NCI-H524 treated with DMSO at 0.1 percent for 48 hours (cell line): ENCODE measurements around the gene TEKTIP1.
"Not testable (repeated sequence)": the region's sequence is repeated elsewhere in the genome, so short reads cannot be mapped to it uniquely, and the experiment has no call there.

ENCODE experiments used
- DNase-seq: peaks from one replicate; lab custom pipeline; 2025; lab: John Stamatoyannopoulos, UW

The TEKTIP1 gene

GRCh38 chr19:3523361-3524077 lies 15.5 kb upstream of the TEKTIP1 start:
- no peak for DNase-seq

- no peak for DNase-seq
These were observed 14.7 kb upstream of the TEKTIP1 start for GRCh38 chr19:3524078-3524842.

GRCh38 chr19:3524904-3525451 lies 14.0 kb upstream of the TEKTIP1 start:
- DNase-seq, result no peak

DNA sequence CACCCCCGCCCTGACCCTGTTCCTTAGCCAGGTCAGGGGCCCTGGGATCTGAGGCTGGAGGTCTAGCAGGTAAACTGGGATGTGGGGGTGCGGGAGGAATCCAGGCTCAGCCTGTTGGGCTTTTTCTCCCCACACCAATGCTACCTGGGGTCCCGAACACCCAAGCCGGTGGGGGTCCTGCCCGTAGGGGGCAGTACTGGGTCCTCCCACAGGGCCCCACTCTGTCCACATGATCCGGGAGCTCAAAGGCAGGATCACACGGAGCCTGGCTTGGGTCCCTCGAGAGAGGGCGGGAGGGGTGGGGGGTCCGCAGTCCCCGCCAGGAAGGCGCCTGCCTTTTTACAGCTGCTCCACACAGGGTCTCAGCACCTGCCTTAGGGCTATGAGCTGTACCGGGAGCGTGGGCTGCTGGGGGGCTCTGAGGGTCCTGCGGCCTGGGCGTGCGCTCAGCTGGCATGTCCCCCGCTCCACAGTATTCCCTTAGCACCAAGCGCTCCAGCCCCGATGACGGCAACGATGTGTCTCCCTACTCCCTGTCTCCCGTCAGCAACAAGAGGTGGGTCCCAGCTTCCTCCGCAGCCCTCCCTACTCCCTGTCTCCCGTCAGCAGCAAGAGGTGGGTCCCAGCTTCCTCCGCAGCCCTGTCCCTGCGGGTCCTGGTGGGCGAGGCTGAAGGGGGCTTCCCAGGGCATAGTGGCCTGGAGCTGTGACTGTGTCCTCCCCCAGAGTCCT lies 12.3 kb upstream of the TEKTIP1 start:
- DNase-seq, result no peak

- DNase-seq, result no peak
These were observed 11.6 kb upstream of the TEKTIP1 start for GRCh38 chr19:3527238-3527910.

- DNase-seq, result no peak
These were observed 10.9 kb upstream of the TEKTIP1 start for GRCh38 chr19:3528080-3528479.

- DNase-seq, result no peak
These were observed 10.3 kb upstream of the TEKTIP1 start for GRCh38 chr19:3528539-3529211.

DNA sequence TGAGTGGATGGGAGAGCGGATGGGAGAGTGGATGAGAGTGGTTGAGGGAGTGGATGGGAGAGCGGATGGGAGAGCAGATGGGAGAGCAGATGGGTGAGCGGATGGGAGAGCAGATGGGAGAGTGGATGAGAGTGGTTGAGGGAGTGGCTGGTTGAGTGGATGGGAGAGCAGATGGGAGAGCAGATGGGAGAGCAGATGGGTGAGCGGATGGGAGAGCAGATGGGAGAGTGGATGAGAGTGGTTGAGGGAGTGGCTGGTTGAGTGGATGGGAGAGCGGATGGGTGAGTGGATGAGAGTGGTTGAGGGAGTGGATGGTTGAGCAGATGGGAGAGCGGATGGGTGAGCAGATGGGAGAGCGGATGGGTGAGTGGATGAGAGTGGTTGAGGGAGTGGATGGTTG lies 9.7 kb upstream of the TEKTIP1 start:
- not testable (repeated sequence) for DNase-seq

DNA sequence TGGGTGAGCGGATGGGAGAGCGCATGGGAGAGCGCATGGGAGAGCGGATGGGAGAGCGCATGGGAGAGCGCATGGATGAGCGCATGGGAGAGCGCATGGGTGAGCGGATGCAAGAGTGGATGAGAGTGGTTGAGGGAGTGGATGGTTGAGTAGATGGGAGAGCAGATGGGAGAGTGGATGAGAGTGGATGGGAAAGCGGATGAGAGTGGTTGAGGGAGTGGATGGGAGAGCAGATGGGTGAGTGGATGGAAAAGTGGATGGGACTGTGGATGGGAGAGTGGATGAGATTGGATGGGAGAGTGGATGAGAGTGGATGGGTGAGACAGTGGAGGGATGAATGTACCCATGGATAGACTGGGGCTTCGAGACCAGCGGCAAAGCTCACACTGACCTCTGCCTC lies 8.6 kb upstream of the TEKTIP1 start:
- DNase-seq, result no peak

- DNase-seq, result no peak
These were observed 7.3 kb upstream of the TEKTIP1 start for GRCh38 chr19:3531716-3532115.

DNA sequence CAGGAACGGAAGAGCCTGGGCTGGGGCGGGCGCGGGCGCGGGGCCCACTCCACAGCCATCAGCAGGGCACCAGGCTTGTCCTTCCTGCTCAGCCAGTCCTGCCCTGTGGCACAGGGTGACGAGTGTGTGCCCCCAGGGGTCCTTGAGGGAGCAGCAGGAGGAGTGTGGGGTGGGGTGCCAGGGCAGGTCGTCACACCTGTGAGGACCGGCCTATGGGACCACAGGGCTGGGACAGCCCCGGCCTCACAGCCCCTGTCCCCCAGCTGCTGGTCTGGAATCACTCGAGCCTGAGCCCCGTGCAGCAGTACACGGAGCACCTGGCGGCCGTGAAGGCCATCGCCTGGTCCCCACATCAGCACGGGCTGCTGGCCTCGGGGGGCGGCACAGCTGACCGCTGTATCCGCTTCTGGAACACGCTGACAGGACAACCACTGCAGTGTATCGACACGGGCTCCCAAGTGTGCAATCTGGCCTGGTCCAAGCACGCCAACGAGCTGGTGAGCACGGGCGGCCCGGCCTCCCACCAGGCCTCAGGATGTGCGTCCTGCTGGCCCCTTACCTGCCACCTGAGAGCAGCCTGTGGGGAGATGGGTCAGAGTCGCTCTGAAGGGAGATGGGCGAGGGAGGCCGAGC lies 6.7 kb upstream of the TEKTIP1 start:
- no peak for DNase-seq

- DNase-seq, result no peak
These were observed 5.9 kb upstream of the TEKTIP1 start for GRCh38 chr19:3533033-3533432.

DNA sequence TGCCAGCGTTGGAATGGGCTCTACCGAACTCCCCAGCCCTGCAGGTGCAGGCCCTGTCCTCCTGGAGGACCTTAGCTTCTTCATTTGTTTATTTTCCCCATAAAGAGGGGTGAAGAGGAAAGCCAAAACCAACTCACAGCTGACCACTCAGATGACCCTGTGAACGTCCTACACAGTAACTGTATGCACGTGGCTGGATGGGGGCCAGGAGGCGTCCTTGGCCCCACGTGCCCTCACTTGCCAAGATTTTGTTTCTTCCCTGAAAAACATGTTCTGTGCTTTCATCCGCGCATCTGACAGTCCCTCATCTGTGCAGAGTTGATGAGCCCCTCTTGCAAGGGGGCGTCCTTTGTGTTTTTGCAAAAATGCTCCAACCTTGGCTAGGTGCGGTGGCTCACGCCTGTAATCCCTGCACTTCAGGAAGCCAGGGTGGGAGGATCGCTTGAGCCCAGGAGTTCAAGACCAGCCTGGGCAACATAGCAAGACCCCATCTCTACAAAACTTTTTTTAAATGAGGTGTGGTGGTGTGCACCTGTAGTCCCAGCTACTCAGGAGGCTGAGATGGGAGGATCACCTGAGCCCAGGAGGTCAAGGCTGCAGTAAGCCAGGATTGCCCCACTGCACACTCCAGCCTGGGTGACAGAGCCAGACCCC lies 5.3 kb upstream of the TEKTIP1 start:
- no peak for DNase-seq

DNA sequence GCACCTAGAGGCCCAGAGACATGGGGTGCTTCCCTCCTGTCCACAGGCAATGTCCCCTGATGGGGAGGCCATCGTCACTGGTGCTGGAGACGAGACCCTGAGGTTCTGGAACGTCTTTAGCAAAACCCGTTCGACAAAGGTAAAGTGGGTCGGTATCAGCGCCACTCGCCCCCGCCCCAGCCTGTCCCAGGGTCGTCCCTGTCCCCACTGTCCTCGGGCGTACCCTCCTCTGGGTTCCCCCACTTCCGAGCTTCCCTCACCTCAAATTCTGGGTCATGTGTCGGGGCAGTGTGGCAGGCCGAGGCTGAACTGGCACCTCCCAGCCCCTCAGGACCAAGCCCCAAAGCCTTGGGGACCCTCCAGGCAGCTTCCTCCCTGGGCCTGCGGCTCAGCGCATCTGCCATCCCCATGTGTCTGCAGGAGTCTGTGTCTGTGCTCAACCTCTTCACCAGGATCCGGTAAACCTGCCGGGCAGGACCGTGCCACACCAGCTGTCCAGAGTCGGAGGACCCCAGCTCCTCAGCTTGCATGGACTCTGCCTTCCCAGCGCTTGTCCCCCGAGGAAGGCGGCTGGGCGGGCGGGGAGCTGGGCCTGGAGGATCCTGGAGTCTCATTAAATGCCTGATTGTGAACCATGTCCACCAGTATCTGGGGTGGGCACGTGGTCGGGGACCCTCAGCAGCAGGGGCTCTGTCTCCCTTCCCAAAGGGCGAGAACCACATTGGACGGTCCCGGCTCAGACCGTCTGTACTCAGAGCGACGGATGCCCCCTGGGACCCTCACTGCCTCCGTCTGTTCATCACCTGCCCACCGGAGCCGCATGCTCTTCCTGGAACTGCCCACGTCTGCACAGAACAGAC lies 4.4 kb upstream of the TEKTIP1 start:
- no peak for DNase-seq

- DNase-seq, result no peak
These were observed 3.8 kb upstream of the TEKTIP1 start for GRCh38 chr19:3535235-3535535.

DNA sequence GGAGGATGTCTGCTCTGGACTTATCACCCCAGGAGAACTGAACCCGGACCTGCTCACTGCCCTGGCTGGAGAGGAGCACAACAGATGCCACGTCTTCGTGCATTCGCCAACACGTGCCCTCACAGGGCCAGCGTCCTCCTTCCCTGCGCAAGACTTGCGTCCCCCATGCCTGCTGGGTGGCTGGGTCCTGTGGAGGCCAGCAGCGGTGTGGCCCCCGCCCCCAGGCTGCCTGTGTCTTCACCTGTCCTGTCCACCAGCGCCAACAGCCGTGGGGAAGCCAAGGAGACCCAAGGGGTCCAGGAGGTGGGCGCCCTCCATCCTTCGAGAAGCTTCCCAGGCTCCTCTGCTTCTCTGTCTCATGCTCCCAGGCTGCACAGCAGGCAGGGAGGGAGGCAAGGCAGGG lies 3.4 kb upstream of the TEKTIP1 start:
- DNase-seq, result no peak

GRCh38 chr19:3535981-3536380 lies 3.0 kb upstream of the TEKTIP1 start:
- no peak for DNase-seq

DNA sequence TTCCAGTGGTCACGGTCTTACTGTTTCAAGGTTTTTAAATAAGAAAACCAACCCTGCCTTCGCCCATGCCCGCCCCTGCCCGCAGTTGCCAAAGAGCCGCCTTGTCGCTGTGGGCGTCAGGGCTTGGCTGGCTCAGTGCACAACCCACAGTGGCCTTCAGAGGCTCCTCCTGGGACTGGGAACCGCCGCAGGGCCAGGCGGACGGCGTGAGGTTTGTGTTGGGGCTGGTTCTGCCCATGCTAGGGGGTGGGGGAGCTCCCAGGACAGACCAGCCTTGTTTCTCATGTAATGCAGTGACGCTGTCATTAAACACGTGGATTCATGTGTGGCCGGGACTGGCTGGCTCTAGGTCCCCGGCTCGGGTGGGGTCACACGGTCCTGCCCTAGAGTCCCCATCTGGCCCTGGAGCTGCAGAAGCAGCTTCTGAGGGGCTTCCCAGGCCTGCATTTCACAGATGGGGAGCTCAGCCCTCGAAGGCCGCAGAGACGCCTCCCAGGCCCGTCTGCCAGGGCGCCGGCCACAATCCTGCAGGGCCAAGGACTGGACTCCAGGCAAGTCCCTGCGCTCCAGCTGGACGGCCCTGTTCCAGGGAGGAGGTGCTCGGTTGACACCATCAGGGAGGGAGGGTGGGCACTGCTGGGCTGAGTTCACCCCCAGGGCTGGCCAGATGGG lies 2.4 kb upstream of the TEKTIP1 start:
- no peak for DNase-seq

DNA sequence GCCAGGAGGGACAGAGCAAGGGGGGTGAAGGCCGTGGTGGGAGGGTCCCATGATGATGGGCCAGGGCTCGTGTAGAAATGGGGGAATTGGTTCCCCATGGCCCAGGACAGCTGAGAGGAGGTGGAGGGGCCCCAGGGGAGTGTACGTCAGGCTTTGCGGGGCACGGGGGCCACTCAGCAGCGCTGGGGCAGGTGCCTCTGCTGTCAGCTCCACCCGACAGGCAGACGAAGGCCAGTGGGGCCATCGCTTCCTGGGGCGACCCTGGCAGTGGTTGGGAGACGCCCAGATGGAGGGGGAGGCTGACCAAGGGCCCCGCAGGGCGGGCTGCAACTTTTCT lies 1.9 kb upstream of the TEKTIP1 start:
- DNase-seq, result no peak
